NT2/D1 (cell line): Measurements from ENCODE around the gene SETMAR.

Experiments
- DNase-seq: peaks from one replicate; pipeline ENCODE4 v3.0.0-alpha.2; 2011; ENCODE audit warnings: low read depth, low spot score
- H3K27me3 ChIP-seq: 2 replicates; pipeline ENCODE4 v1.6.0; 2011; ENCODE audit warnings: mild to moderate bottlenecking; ENCODE audit not compliant: insufficient read length, insufficient read depth
- H3K36me3 ChIP-seq: 2 replicates; pipeline ENCODE4 v1.6.1; 2011; ENCODE audit warnings: mild to moderate bottlenecking, low read length, mixed read lengths; ENCODE audit not compliant: insufficient read depth, insufficient read length
- H3K4me1 ChIP-seq: 2 replicates; pipeline ENCODE4 v1.5.1; 2011; ENCODE audit not compliant: insufficient read depth, insufficient read length
- H3K4me3 ChIP-seq: 2 replicates; pipeline ENCODE4 v1.5.1; 2011; ENCODE audit warnings: low read depth; ENCODE audit not compliant: insufficient read length
- H3K9ac ChIP-seq: 2 replicates; pipeline ENCODE4 v1.6.0; 2011; ENCODE audit warnings: low read depth; ENCODE audit not compliant: insufficient read length
- H3K9me3 ChIP-seq: 2 replicates; pipeline ENCODE4 v1.5.1; 2011; ENCODE audit warnings: mild to moderate bottlenecking, low read length; ENCODE audit not compliant: insufficient read depth
- SUZ12 ChIP-seq: IDR thresholded peaks from 2 replicates; pipeline ENCODE4 v1.6.1; 2011; ENCODE audit not compliant: insufficient read length, insufficient read depth; ENCODE audit errors: extremely low read depth
- YY1 ChIP-seq: IDR thresholded peaks from 2 replicates; pipeline ENCODE4 v1.6.1; 2011; ENCODE audit not compliant: insufficient read length, insufficient read depth
- ZNF274 ChIP-seq: IDR thresholded peaks from 2 replicates; pipeline ENCODE4 v1.6.1; 2011; ENCODE audit warnings: mild to moderate bottlenecking, low read depth, low read length

The SETMAR gene

GRCh38 chr3:4340077-4340410 lies 36.9 kb downstream of the SETMAR start:
- Histone ChIP-seq H3K36me3 (no peaks in the 10 kb centered on the region), H3K9ac (no peak overlapping the region), H3K27me3 (no peaks in the 10 kb centered on the region), H3K9me3 (no peaks in the 10 kb centered on the region), H3K4me1 (no peaks in the 10 kb centered on the region), H3K4me3 (no peak overlapping the region)
- TF ChIP-seq SUZ12 (no peak), YY1 (no peak)
- DNase-seq: no peak

DNA sequence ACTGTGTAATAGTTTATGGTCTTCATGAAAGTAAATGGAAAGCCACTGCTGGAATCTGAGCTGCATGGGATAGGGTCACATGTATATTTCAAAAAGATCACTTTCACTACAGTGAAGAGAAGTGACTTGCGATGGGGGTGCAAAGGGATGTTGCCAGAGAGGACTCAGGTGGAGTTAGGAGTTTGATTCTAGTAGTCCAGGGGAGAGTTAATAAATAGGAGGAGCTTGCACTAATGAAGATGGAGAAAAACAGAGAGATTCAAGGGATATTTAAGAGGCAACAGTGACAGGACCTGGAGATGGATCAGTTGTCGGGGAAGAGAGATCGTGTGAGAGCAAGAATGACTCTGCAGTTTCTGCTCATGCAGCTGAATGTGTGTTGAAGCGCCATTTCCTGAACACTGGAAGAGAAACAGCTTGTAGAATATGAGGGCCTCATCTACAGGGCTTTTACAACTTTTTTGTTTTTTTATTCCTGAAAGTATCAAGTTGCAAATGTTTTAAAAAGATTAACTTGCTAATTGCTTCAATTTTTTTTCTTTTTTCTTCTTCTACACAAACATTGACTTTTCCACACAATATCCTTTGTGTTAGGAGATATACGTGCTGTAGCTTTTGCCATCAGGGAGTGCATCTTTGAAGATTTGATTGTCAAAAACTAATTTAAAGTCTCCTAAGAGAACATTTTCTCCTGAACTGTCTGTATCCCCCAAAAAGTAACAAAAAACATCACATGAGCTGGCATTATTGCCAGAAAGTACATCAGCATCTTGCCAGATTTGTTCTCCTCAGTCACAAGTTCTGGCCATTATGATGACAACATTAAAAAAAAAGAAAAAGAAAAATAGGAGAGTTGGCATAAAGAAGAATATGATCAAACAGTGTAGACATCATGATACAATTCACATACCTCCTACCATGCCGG lies 37.5 kb downstream of the SETMAR start:
- no peaks in the 10 kb centered on the region for H3K36me3 ChIP-seq
- H3K27me3 ChIP-seq: no peaks in the 10 kb centered on the region
- DNase-seq: no peak
- H3K9me3 ChIP-seq: no peaks in the 10 kb centered on the region
- TF ChIP-seq ZNF274 (no peak), YY1 (no peak), SUZ12 (no peak)
- H3K4me3 ChIP-seq: no peak overlapping the region
- no peak overlapping the region for H3K9ac ChIP-seq
- no peaks in the 10 kb centered on the region for H3K4me1 ChIP-seq

DNA sequence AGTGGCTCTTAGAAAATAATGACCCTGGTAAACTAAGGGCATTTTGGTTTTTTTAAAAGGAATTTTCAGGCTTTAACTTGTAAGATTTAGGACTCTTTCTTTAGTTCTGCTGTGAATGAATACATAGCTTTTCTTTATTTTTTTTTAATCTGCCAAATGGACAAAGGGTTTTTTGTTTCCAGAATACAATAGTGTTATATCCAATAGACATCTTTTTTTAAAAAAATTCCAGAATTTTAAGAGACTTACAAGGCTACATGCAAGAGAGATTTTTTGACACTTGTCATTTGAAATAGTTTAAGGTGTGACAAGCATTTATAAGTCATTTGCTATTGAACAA lies 38.1 kb downstream of the SETMAR start:
- Histone ChIP-seq H3K36me3 (no peaks in the 10 kb centered on the region), H3K9me3 (no peaks in the 10 kb centered on the region), H3K4me3 (no peak overlapping the region), H3K27me3 (no peaks in the 10 kb centered on the region), H3K9ac (no peak overlapping the region), H3K4me1 (no peaks in the 10 kb centered on the region)
- DNase-seq: no peak
- TF ChIP-seq YY1 (no peak), SUZ12 (no peak), ZNF274 (no peak)

DNA sequence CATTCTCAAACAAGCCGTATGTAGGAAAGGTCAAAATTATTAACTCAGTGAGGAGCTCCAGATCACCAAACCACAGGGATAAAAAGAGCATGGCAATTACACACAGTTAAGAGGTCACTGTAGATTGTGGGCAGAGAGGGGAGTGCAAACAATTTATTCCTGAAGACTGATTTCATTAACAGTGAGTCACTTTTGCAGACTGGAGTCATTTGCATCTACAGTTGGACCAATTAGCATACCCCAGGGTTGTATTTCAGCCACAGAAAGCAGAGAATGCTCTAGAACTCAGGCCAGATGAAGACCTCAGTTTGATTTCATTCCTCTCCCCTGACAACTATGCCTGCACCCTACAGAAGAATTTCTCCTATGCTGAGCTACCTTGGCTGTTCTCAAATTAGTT lies 40.1 kb downstream of the SETMAR start:
- no peaks in the 10 kb centered on the region for H3K9me3 ChIP-seq
- H3K36me3 ChIP-seq: no peaks in the 10 kb centered on the region
- no peaks in the 10 kb centered on the region for H3K4me1 ChIP-seq
- no peaks in the 10 kb centered on the region for H3K27me3 ChIP-seq
- no peak overlapping the region for H3K9ac ChIP-seq
- no peak overlapping the region for H3K4me3 ChIP-seq
- no peak for DNase-seq
- TF ChIP-seq YY1 (no peak), SUZ12 (no peak), ZNF274 (no peak)

- no peak overlapping the region for H3K4me3 ChIP-seq
- no peaks in the 10 kb centered on the region for H3K36me3 ChIP-seq
- no peaks in the 10 kb centered on the region for H3K4me1 ChIP-seq
- H3K9ac ChIP-seq: no peak overlapping the region
- TF ChIP-seq ZNF274: no peak
- no peak for TF ChIP-seq SUZ12
- TF ChIP-seq YY1: no peak
- no peaks in the 10 kb centered on the region for H3K9me3 ChIP-seq
- DNase-seq: peak; percentile 23
- no peaks in the 10 kb centered on the region for H3K27me3 ChIP-seq
These were observed 47.6 kb downstream of the SETMAR start for GRCh38 chr3:4350789-4351163.

- no peaks in the 10 kb centered on the region for H3K9me3 ChIP-seq
- H3K4me1 ChIP-seq: no peaks in the 10 kb centered on the region
- no peak for DNase-seq
- TF ChIP-seq YY1 (no peak), ZNF274 (no peak), SUZ12 (no peak)
- no peak overlapping the region for H3K9ac ChIP-seq
- no peak overlapping the region for H3K4me3 ChIP-seq
- H3K27me3 ChIP-seq: no peaks in the 10 kb centered on the region
- no peaks in the 10 kb centered on the region for H3K36me3 ChIP-seq
These were observed 48.1 kb downstream of the SETMAR start for GRCh38 chr3:4351164-4351855.

- no peaks in the 10 kb centered on the region for H3K36me3 ChIP-seq
- no peak overlapping the region for H3K4me3 ChIP-seq
- no peaks in the 10 kb centered on the region for H3K4me1 ChIP-seq
- DNase-seq: no peak
- TF ChIP-seq ZNF274 (no peak), YY1 (no peak), SUZ12 (no peak)
- no peaks in the 10 kb centered on the region for H3K27me3 ChIP-seq
- no peak overlapping the region for H3K9ac ChIP-seq
- no peaks in the 10 kb centered on the region for H3K9me3 ChIP-seq
These were observed 48.7 kb downstream of the SETMAR start for GRCh38 chr3:4351872-4352271.
